Natural killer cell (primary cell): ENCODE data around the gene STEAP1B. TPM values are rescaled to one million over a fixed set of nuclear protein-coding genes. Genes with fewer than 3 reads are reported as not detected.
"Not testable (repeated sequence)": the region's sequence is repeated elsewhere in the genome, so short reads cannot be mapped to it uniquely, and the experiment has no call there.

Experiments
- ATAC-seq, 3 donors: fragments of 150-1000 bp in 2 of 3; fragments of 200-7000 bp in 1 of 3; cut with Tn5 transposase; 1 replicate in 1 of 3; 2 replicates in 2 of 3; pipeline ENCODE4 v1.10.0; 2021; ENCODE audit warnings: mild to moderate bottlenecking in 2 of 3, moderate library complexity in 2 of 3
- DNase-seq, 2 donors: peaks; one replicate each; pipeline versions ENCODE4 v3.0.0 to v3.0.0-alpha.2; 2013 to 2021; ENCODE audit warnings: mixed read lengths in 1 of 2
- H3K27ac ChIP-seq: one replicate; pipeline ENCODE4 v1.5.1; 2013; ENCODE audit warnings: mild to moderate bottlenecking, low read length
- H3K27me3 ChIP-seq: one replicate; pipeline ENCODE4 v1.6.1; 2013; ENCODE audit warnings: low read length; ENCODE audit not compliant: control insufficient read depth, insufficient read depth
- H3K36me3 ChIP-seq: one replicate; pipeline ENCODE4 v1.6.1; 2013; ENCODE audit warnings: low read length; ENCODE audit not compliant: control insufficient read depth, insufficient read depth
- H3K4me1 ChIP-seq: one replicate; pipeline ENCODE4 v1.6.1; 2013; ENCODE audit warnings: low read length; ENCODE audit not compliant: control insufficient read depth, insufficient read depth
- H3K4me3 ChIP-seq: one replicate; pipeline ENCODE4 v1.5.1; 2013; ENCODE audit warnings: low read length
- H3K9me3 ChIP-seq: one replicate; pipeline ENCODE4 v1.6.1; 2013; ENCODE audit warnings: low read length; ENCODE audit not compliant: control insufficient read depth, insufficient read depth
- H3K27ac Mint-ChIP-seq, 2 donors: one replicate each; pipeline ENCODE4 v1.8.0; 2022; ENCODE audit warnings: mild to moderate bottlenecking in 2 of 2, mixed read lengths in 2 of 2, moderate library complexity in 1 of 2
- H3K27me3 Mint-ChIP-seq, 2 donors: one replicate each; pipeline ENCODE4 v1.8.0; 2022; ENCODE audit warnings: low read depth in 2 of 2, mixed read lengths in 2 of 2
- H3K36me3 Mint-ChIP-seq: one replicate; pipeline ENCODE4 v1.8.0; 2022; ENCODE audit warnings: mixed read lengths
- H3K4me1 Mint-ChIP-seq, 2 donors: one replicate each; pipeline ENCODE4 v1.8.0; 2022; ENCODE audit warnings: mixed read lengths in 2 of 2
- H3K4me3 Mint-ChIP-seq: one replicate; pipeline ENCODE4 v1.8.0; 2022; ENCODE audit warnings: mild to moderate bottlenecking, moderate library complexity, mixed read lengths
- H3K9me3 Mint-ChIP-seq, 2 donors: one replicate each; pipeline ENCODE4 v1.8.0; 2022; ENCODE audit warnings: mixed read lengths in 2 of 2
- CTCF ChIP-seq: fragments of 200-600 bp; IDR thresholded peaks from one replicate; pipeline ENCODE4 v1.8.0; 2022; ENCODE audit warnings: antibody characterized with exemption
- WGBS: methylation state at CpG from one replicate; pipeline ENCODE4 v1.1.7; 2013; ENCODE audit warnings: missing lambda C conversion rate; ENCODE audit not compliant: insufficient coverage; 5-methylcytosine and 5-hydroxymethylcytosine counted together
- intact Hi-C: fragments of 100-400 bp; cut with micrococcal nuclease; formaldehyde crosslinking; loops from one replicate; pipeline ENCODE4 v1.14.2; 2022
- total RNA-seq, 4 donors: library from RNA; stranded (reverse); fragments of 120-200 nt in 1 of 4; gene quantifications; one replicate each; pipeline versions ENCODE4 v1.2.3 to v1.2.4, GENCODE V29; 2013 to 2022

STEAP1B gene
- total RNA-seq, 3 donors from 2014 or later (not counting 1 experiment from before 2014, with no cell fraction given) = 0.31 TPM; not detected in 2

GRCh38 chr7:22435720-22436119 is 64.3 kb downstream of the STEAP1B start:
- no peak for TF ChIP-seq CTCF
- H3K4me3 Mint-ChIP-seq = no peak overlapping the region

GRCh38 chr7:22435105-22435504 is 64.9 kb downstream of the STEAP1B start:
- no peak for DNase-seq
- Histone ChIP-seq H3K36me3 (no peaks in the 10 kb centered on the region), H3K9me3 (no peaks in the 10 kb centered on the region), H3K27me3 (no peaks in the 10 kb centered on the region), H3K4me1 (no peaks in the 10 kb centered on the region), H3K4me3 (no peak overlapping the region), H3K27ac (no peak overlapping the region)
- no peak for ATAC-seq
- WGBS = 40% methylated on average over 3 of the region's 4 CpGs
- TF ChIP-seq CTCF = no peak
- Mint-ChIP-seq H3K4me1 (no peaks in the 10 kb centered on the region), H3K27ac (no peak overlapping the region), H3K4me3 (no peak overlapping the region), H3K9me3 (no peaks in the 10 kb centered on the region), H3K27me3 (peaks cover 5 to 16% of the 10 kb centered on the region in 2 donors), H3K36me3 (no peaks in the 10 kb centered on the region)
- intact Hi-C loops = no loop called here

More at GRCh38 chr7:22435720-22436119, 64.3 kb downstream of the STEAP1B start:
- Histone ChIP-seq H3K36me3 (no peaks in the 10 kb centered on the region), H3K4me1 (no peaks in the 10 kb centered on the region), H3K4me3 (no peak overlapping the region), H3K27me3 (no peaks in the 10 kb centered on the region), H3K9me3 (no peaks in the 10 kb centered on the region), H3K27ac (no peak overlapping the region)
- Mint-ChIP-seq H3K4me1 (no peaks in the 10 kb centered on the region), H3K27ac (no peak overlapping the region), H3K36me3 (no peaks in the 10 kb centered on the region), H3K9me3 (no peaks in the 10 kb centered on the region), H3K27me3 (peaks cover 5 to 16% of the 10 kb centered on the region in 2 donors)
- ATAC-seq (no peak), DNase-seq (no peak)
- 84% methylated on average over 8 of the region's 8 CpGs for WGBS
- intact Hi-C loops = no loop called here

GRCh38 chr7:22433710-22434460 is 66.1 kb downstream of the STEAP1B start:
- H3K36me3 Mint-ChIP-seq = no peaks in the 10 kb centered on the region
- Histone ChIP-seq H3K9me3 (no peaks in the 10 kb centered on the region), H3K4me3 (no peak overlapping the region), H3K27me3 (no peaks in the 10 kb centered on the region), H3K36me3 (no peaks in the 10 kb centered on the region), H3K27ac (no peak overlapping the region), H3K4me1 (no peaks in the 10 kb centered on the region)
- peaks cover 5 to 16% of the 10 kb centered on the region in 2 donors for H3K27me3 Mint-ChIP-seq
- H3K4me3 Mint-ChIP-seq = no peak overlapping the region
- no peak overlapping the region for H3K27ac Mint-ChIP-seq
- intact Hi-C loops = no loop called here
- WGBS = 86% methylated on average over 11 of the region's 11 CpGs
- no peak for ATAC-seq
- H3K9me3 Mint-ChIP-seq = no peaks in the 10 kb centered on the region
- DNase-seq = no peak
- TF ChIP-seq CTCF = no peak
- no peaks in the 10 kb centered on the region for H3K4me1 Mint-ChIP-seq

- H3K27ac Mint-ChIP-seq, H3K4me3 ChIP-seq, H3K27me3 ChIP-seq, H3K9me3 Mint-ChIP-seq, H3K27ac ChIP-seq, H3K4me3 Mint-ChIP-seq, intact Hi-C loops, H3K4me1 Mint-ChIP-seq, DNase-seq, H3K9me3 ChIP-seq, ATAC-seq, H3K36me3 ChIP-seq, H3K36me3 Mint-ChIP-seq, H3K4me1 ChIP-seq: not testable (repeated sequence)
- H3K27me3 Mint-ChIP-seq = peaks cover 4 to 14% of the 10 kb centered on the region in 2 donors
- 92% methylated on average over 1 of the region's 2 CpGs for WGBS
Observed at GRCh38 chr7:22433165-22433700, 66.8 kb downstream of the STEAP1B start.
